RCC 7860 (cell line): ENCODE results near the gene ZNF441.
"Not testable (repeated sequence)": the region's sequence is repeated elsewhere in the genome, so short reads cannot be mapped to it uniquely, and the experiment has no call there.

ENCODE experiments used
- DNase-seq: peaks from one replicate; pipeline ENCODE4 v3.0.0-alpha.2; 2015; ENCODE audit warnings: low spot score
- FAIRE-seq: peaks from 2 replicates; lab custom pipeline; 2012; peaks lifted over from hg19 to GRCh38; lab: Jason Lieb, UNC

ZNF441 gene

GRCh38 chr19:11776669-11777068 lies 9.9 kb downstream of the ZNF441 start:
- DNase-seq, FAIRE-seq: not testable (repeated sequence)

GRCh38 chr19:11780431-11781020 lies 13.7 kb downstream of the ZNF441 start:
- no peak for FAIRE-seq

GRCh38 chr19:11781295-11782057 lies 14.7 kb downstream of the ZNF441 start:
- DNase-seq (no peak), FAIRE-seq (no peak)

More at GRCh38 chr19:11780431-11781020, 13.7 kb downstream of the ZNF441 start:
- DNase-seq, result no peak

GRCh38 chr19:11783767-11784166 lies 17.0 kb downstream of the ZNF441 start:
- DNase-seq (no peak), FAIRE-seq (no peak)

- FAIRE-seq, result no peak
- DNase-seq, result no peak
These were observed 17.6 kb downstream of the ZNF441 start for GRCh38 chr19:11784356-11784755.

- no peak for FAIRE-seq
- no peak for DNase-seq
These were observed 20.7 kb downstream of the ZNF441 start for GRCh38 chr19:11787536-11787935.

- FAIRE-seq (no peak), DNase-seq (no peak)
These were observed 26.1 kb downstream of the ZNF441 start for GRCh38 chr19:11792942-11793341.

- FAIRE-seq, result peak; percentile 69
These were observed 30.7 kb downstream of the ZNF441 start for GRCh38 chr19:11797491-11797890.

GRCh38 chr19:11798391-11799330 lies 31.9 kb downstream of the ZNF441 start, which contains the start of gene ZNF491:
Gene ZNF491, plus strand, starts transcription at chr19:11798523. Its CDS starts 7,431 bp downstream, at chr19:11805954.
- FAIRE-seq, result peak; percentile 72

More at GRCh38 chr19:11797491-11797890, 30.7 kb downstream of the ZNF441 start:
- DNase-seq, result peak; percentile 78

GRCh38 chr19:11806354-11807098 lies 39.7 kb downstream of the ZNF441 start:
- FAIRE-seq, result no peak
- DNase-seq, result no peak

More at GRCh38 chr19:11798391-11799330, 31.9 kb downstream of the ZNF441 start, which contains the start of gene ZNF491:
- DNase-seq, result peak; percentile 75

GRCh38 chr19:11807099-11807380 lies 40.2 kb downstream of the ZNF441 start:
- no peak for DNase-seq

GRCh38 chr19:11813703-11814028 lies 46.9 kb downstream of the ZNF441 start:
- FAIRE-seq, result no peak
- DNase-seq, result peak; percentile 4

More at GRCh38 chr19:11807099-11807380, 40.2 kb downstream of the ZNF441 start:
- FAIRE-seq, result no peak

- DNase-seq (peak; percentile 85), FAIRE-seq (peak; percentile 76)
These were observed 47.4 kb downstream of the ZNF441 start, which contains the start of gene ZNF440 for GRCh38 chr19:11814029-11814699. Gene ZNF440, plus strand, starts transcription at chr19:11814273. Its CDS starts 175 bp downstream, at chr19:11814448.

- DNase-seq, result no peak
- no peak for FAIRE-seq
These were observed 47.9 kb downstream of the ZNF441 start for GRCh38 chr19:11814700-11815035.

- FAIRE-seq, result peak; percentile 84
These were observed 54.8 kb downstream of the ZNF441 start for GRCh38 chr19:11821474-11822109.

GRCh38 chr19:11828957-11829876 lies 62.4 kb downstream of the ZNF441 start:
- not testable (repeated sequence) for FAIRE-seq, DNase-seq

More at GRCh38 chr19:11821474-11822109, 54.8 kb downstream of the ZNF441 start:
- DNase-seq, result peak; percentile 84

GRCh38 chr19:11832253-11832912 lies 65.6 kb downstream of the ZNF441 start:
- no peak for DNase-seq
- FAIRE-seq, result no peak

GRCh38 chr19:11833541-11833940 lies 66.7 kb downstream of the ZNF441 start:
- FAIRE-seq (no peak), DNase-seq (no peak)
